Spleen (tissue), 11 donors: Measurements from ENCODE around the gene PANK4. TPM values are rescaled to one million over a fixed set of nuclear protein-coding genes. Genes with fewer than 3 reads are reported as not detected.
"Not testable (repeated sequence)": the region's sequence is repeated elsewhere in the genome, so short reads cannot be mapped to it uniquely, and the experiment has no call there.

Experiments
- DNase-seq: peaks from one replicate; pipeline ENCODE4 v3.0.0-alpha.2; 2020
- H3K27ac ChIP-seq, 8 donors: fragments of 200-600 bp; sonication (generic) in 7 of 8; 1 replicate in 4 of 8; 2 replicates in 4 of 8; pipeline versions ENCODE4 v1.5.0 to v1.8.0; 2016 to 2021; ENCODE audit warnings: inconsistent platforms in 4 of 8, mild to moderate bottlenecking in 4 of 8, moderate library complexity in 1 of 8
- H3K27me3 ChIP-seq, 7 donors: fragments of 200-600 bp; sonication (generic) in 6 of 7; replicated peaks in 1 of 7; 1 replicate in 4 of 7; 2 replicates in 3 of 7; pipeline versions ENCODE4 v1.5.0 to v1.8.0; 2016 to 2021; ENCODE audit warnings: inconsistent platforms in 3 of 7, mild to moderate bottlenecking in 1 of 7
- H3K36me3 ChIP-seq, 6 donors: fragments of 200-600 bp; sonication (generic) in 5 of 6; 1 replicate in 4 of 6; 2 replicates in 2 of 6; pipeline versions ENCODE4 v1.5.0 to v1.8.0; 2016 to 2021; ENCODE audit warnings: inconsistent platforms in 2 of 6
- H3K4me1 ChIP-seq, 6 donors: fragments of 200-600 bp; sonication (generic) in 5 of 6; 1 replicate in 3 of 6; 2 replicates in 3 of 6; pipeline versions ENCODE4 v1.5.0 to v1.8.0; 2016 to 2021; ENCODE audit warnings: inconsistent platforms in 3 of 6
- H3K4me3 ChIP-seq, 8 donors: fragments of 200-600 bp; sonication (generic) in 7 of 8; 1 replicate in 4 of 8; 2 replicates in 4 of 8; pipeline versions ENCODE4 v1.5.0 to v1.8.0; 2016 to 2021; ENCODE audit warnings: inconsistent platforms in 4 of 8, mild to moderate bottlenecking in 4 of 8, moderate library complexity in 2 of 8
- H3K9me3 ChIP-seq, 8 donors: fragments of 200-600 bp; sonication (generic) in 7 of 8; 1 replicate in 4 of 8; 2 replicates in 4 of 8; pipeline versions ENCODE4 v1.5.0 to v1.8.0; 2016 to 2021; ENCODE audit warnings: inconsistent platforms in 4 of 8
- CTCF ChIP-seq, 11 experiments: fragments of 200-600 bp in 7 of 11; fragments of 450-650 bp in 4 of 11; sonication (generic) in 4 of 11; IDR thresholded peaks in 8 of 11; conservative IDR thresholded peaks in 3 of 11; 1 replicate in 7 of 11; 2 replicates in 4 of 11; pipeline versions ENCODE4 v1.4.0 to v1.8.0; 2016 to 2021; ENCODE audit warnings: antibody characterized with exemption in 11 of 11, inconsistent platforms in 4 of 11, mild to moderate bottlenecking in 1 of 11
- POLR2A ChIP-seq, 3 donors: fragments of 450-650 bp; IDR thresholded peaks; one replicate each; pipeline ENCODE4 v1.5.1; 2017; ENCODE audit warnings: antibody characterized with exemption in 3 of 3, mild to moderate bottlenecking in 1 of 3
- POLR2AphosphoS5 ChIP-seq, 3 donors: sonication (generic); formaldehyde crosslinking; IDR thresholded peaks; one replicate each; pipeline ENCODE4 v1.5.1; 2017; ENCODE audit warnings: antibody characterized with exemption in 3 of 3
- WGBS, 5 donors: extraction: QIAGEN DNeasy Blood & Tissue Kit in 3 of 5; methylation state at CpG; one replicate each; pipeline versions ENCODE4 v1.1.5 to v1.1.7; 2013 to 2018; 5-methylcytosine and 5-hydroxymethylcytosine counted together
- intact Hi-C: fragments of 100-400 bp; cut with DNase I; formaldehyde crosslinking; loops from one replicate; pipeline ENCODE4 v1.15.0; 2023; ENCODE audit warnings: low total_unique reads
- polyA plus RNA-seq, 3 donors: library from polyadenylated mRNA; stranded (reverse); fragments of 200-250 nt; gene quantifications; one replicate each; pipeline ENCODE4 v1.2.1, GENCODE V29; 2013
- total RNA-seq, 7 donors: library from RNA; depleted of rRNA in 3 of 7; stranded (reverse); fragments of >200 nt in 3 of 7; fragmentation: NEBNext Ultra II Directional in 4 of 7; extraction: Animal tissue kit (Norgen Biotek cat#: 25700) in 4 of 7; gene quantifications; one replicate each; pipeline versions ENCODE4 v1.1.0 to v1.2.1, GENCODE V29; 2016 to 2021
- donor health status: healthy with polysubstance abuse.
- donor health status: DM: no; HTN: no; CAD: no; lungs with moderate emphysema.
- donor health status: DM: no; HTN: no; CAD: no.
- donor health status: Bipolar disorder and iron deficiency.
- donor health status: healthy.
- donor health status: DM: no; HTN: no; CAD: no.
- donor health status: DM: yes; HTN: yes; CAD: no.

The PANK4 gene
- total and polyA plus RNA-seq, 10 donors = 13.8 to 49.5 (median 42.9) TPM

DNA sequence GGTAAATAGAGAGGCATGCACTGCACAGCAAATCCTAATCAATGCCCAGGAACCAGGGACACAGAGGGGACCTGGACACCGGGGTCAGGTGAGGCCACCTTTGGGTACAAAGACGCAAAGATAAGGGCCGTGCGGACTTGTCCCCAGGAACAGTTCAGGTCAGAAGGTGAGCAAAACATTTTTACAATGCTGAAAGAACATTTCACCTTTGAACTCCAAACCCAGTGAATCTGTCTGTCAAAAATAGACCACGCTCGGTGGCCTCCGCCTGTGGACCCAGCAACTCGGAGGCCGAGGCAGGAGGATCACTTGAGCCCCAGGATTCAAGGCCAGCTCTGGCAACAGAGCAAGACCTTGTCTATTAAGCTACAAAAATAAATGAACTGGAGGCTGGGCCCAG lies 45.0 kb upstream of the PANK4 start:
- Histone ChIP-seq H3K9me3 (peaks cover 0 to 15% (median 10%) of the 10 kb centered on the region in 8 donors), H3K27ac (no peak overlapping the region), H3K4me3 (no peak overlapping the region), H3K27me3 (no peaks in the 10 kb centered on the region), H3K36me3 (no peaks in the 10 kb centered on the region), H3K4me1 (peaks cover 5 to 12% (median 11%) of the 10 kb centered on the region in 6 donors)
- no peak for DNase-seq
- TF ChIP-seq CTCF (IDR thresholded peaks at IDR 0.05 in 8 of 11, conservative IDR thresholded peaks at IDR 0.05 in 3 of 11) (no peak), POLR2A (IDR thresholded peaks at IDR 0.05) (no peak), POLR2AphosphoS5 (IDR thresholded peaks at IDR 0.05) (no peak)
- intact Hi-C loops = no loop called here
- WGBS, 5 donors = 90 to 96% (median 94%) methylated on average over 9 of the region's 9 CpGs

DNA sequence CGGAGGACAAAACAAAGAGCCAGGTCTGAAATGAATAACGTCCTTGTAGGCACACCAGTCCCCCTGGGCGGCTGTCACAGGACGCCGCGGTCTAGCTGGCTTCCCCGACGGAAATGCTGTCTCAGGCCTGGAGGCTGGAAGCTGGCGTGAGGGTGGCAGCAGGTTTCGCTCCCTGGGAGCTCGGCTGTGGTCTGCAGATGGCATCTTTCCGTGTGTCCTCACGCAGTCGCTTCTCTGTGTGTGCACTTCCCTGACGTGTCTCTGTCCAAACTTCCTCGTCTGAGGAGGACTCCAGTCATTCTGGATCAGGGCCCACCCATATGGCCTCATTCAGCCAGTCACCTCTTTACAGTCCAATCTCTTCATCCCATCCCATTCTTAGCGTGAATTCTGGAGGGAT lies 43.9 kb upstream of the PANK4 start:
- peaks cover 0 to 9% (median 2%) of the 10 kb centered on the region in 6 donors for H3K4me1 ChIP-seq

DNA sequence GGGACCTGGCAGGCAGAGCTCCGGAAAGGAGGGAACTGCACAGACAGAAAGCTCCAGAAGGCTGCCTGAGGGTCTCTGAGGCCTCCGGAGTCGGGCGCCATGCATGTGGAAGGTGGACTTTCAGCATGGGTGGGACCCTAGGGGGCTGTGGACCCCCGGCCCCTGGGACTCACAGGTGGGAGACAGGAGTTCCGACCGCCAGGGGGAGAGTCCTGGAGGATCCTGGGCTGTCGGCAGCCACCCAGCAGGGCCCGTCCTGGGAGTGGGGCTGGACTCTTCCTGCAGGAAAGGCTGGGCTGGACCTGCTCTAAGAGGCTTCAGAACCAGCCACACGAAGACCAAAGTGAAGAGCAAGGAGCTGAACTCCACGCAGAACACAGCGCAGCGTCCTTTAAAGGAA lies 43.3 kb upstream of the PANK4 start:
- H3K36me3 ChIP-seq, H3K4me1 ChIP-seq, DNase-seq, intact Hi-C loops, H3K27me3 ChIP-seq, H3K27ac ChIP-seq, H3K4me3 ChIP-seq: not testable (repeated sequence)
- peaks cover 0 to 15% (median 10%) of the 10 kb centered on the region in 8 donors for H3K9me3 ChIP-seq
- 78 to 89% (median 86%) methylated on average over 9 to 13 of the region's 13 CpGs for WGBS, 5 donors

More for the DNA sequence above, 43.9 kb upstream of the PANK4 start:
- Histone ChIP-seq H3K4me3 (no peak overlapping the region), H3K27me3 (no peaks in the 10 kb centered on the region), H3K27ac (no peak overlapping the region), H3K9me3 (peaks cover 0 to 15% (median 10%) of the 10 kb centered on the region in 8 donors), H3K36me3 (no peaks in the 10 kb centered on the region)
- peak in 1 of 3 donors; percentile 50 for TF ChIP-seq POLR2AphosphoS5 (IDR thresholded peaks at IDR 0.05)
- no peak for TF ChIP-seq CTCF (IDR thresholded peaks at IDR 0.05 in 8 of 11, conservative IDR thresholded peaks at IDR 0.05 in 3 of 11)
- TF ChIP-seq POLR2A (IDR thresholded peaks at IDR 0.05) = no peak
- intact Hi-C loops = no loop called here
- no peak for DNase-seq
- 62 to 82% (median 79%) methylated on average over 16 to 17 of the region's 17 CpGs for WGBS, 5 donors

- no peak for DNase-seq
- peak in 1 of 3 donors; percentile 49 for TF ChIP-seq POLR2AphosphoS5 (IDR thresholded peaks at IDR 0.05)
- TF ChIP-seq CTCF (IDR thresholded peaks at IDR 0.05 in 8 of 11, conservative IDR thresholded peaks at IDR 0.05 in 3 of 11) = no peak
- no peak for TF ChIP-seq POLR2A (IDR thresholded peaks at IDR 0.05)
- no peak overlapping the region for H3K27ac ChIP-seq
- peaks cover 0 to 3% (median under 1%) of the 10 kb centered on the region in 6 donors for H3K36me3 ChIP-seq
- H3K9me3 ChIP-seq = peaks cover 0 to 13% (median 10%) of the 10 kb centered on the region in 8 donors
- H3K27me3 ChIP-seq = no peaks in the 10 kb centered on the region
- no peak overlapping the region for H3K4me3 ChIP-seq
- 86 to 94% (median 90%) methylated on average over 12 to 17 of the region's 17 CpGs for WGBS, 5 donors
- peaks cover 0 to 9% (median 3%) of the 10 kb centered on the region in 6 donors for H3K4me1 ChIP-seq
- intact Hi-C loops = no loop called here
Measured at GRCh38 chr1:2569060-2569459, 42.7 kb upstream of the PANK4 start.

GRCh38 chr1:2568187-2568816 lies 41.9 kb upstream of the PANK4 start:
- H3K4me1 ChIP-seq, H3K27ac ChIP-seq, H3K9me3 ChIP-seq, DNase-seq, H3K4me3 ChIP-seq, H3K27me3 ChIP-seq, intact Hi-C loops: not testable (repeated sequence)
- peaks cover 0 to 11% (median 7%) of the 10 kb centered on the region in 6 donors for H3K36me3 ChIP-seq
- WGBS, 5 donors = 46 to 78% (median 63%) methylated on average over 6 to 12 of the region's 17 CpGs
